Measurements from ENCODE around the gene COX4I2. TPM values are rescaled to one million over a fixed set of nuclear protein-coding genes. Genes with fewer than 3 reads are reported as not detected.
"Not testable (repeated sequence)": the region's sequence is repeated elsewhere in the genome, so short reads cannot be mapped to it uniquely, and the experiment has no call there.

The COX4I2 gene
- total RNA-seq, 1 donor from 2014 or later: not detected

DNA sequence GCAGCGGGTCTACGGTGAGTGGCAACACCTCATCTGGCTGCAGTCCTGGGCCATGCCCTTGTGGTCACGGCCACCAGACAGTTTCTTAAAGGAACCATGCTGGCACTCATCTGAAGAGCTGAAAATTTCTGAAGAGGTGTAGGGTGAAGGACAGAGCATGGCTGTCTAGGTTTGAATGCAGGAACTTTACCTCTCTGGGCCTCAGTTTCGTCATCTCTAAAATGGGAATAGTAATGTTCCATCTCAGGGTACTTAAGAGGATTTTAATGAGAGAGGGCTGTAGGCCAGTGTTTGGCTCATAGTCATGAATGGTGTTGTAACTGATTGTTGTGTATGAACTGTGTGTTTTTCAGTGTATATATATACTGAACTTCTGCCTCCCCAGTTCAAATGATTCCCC is 5.8 kb downstream of the COX4I2 start:
- TF ChIP-seq CTCF (conservative IDR thresholded peaks at IDR 0.05; ENCODE audit: low read depth, low read length): no peak
- no peak overlapping the region for H3K4me3 ChIP-seq (ENCODE audit: low read depth, low read length)
- no peak for DNase-seq (ENCODE audit: low read depth)

GRCh38 chr20:31644701-31645100 is 7.0 kb downstream of the COX4I2 start:
- no peak overlapping the region for H3K4me3 ChIP-seq (ENCODE audit: low read depth, low read length)
- no peak for DNase-seq (ENCODE audit: low read depth)
- TF ChIP-seq CTCF (conservative IDR thresholded peaks at IDR 0.05; ENCODE audit: low read depth, low read length): no peak

DNA sequence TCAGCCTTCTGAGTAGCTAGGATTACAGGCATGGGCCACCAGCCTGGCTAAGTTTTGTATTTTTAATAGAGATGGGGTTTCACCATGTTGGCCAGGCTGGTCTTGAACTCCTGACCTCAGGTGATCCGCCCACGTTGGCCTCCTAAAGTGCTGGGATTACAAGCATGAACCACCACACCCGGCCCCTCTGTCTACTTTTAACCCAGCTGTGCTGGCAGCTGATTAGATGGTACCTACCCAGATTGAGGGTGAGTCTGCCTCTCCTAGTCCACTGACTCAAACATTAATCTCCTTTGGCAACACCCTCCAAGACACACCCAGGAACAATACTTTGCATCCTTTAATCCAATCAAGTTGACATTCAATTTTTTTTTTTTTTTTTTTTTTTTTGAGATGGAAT is 10.4 kb downstream of the COX4I2 start:
- H3K4me3 ChIP-seq (ENCODE audit: low read depth, low read length); DNase-seq (ENCODE audit: low read depth): not testable (repeated sequence)

DNA sequence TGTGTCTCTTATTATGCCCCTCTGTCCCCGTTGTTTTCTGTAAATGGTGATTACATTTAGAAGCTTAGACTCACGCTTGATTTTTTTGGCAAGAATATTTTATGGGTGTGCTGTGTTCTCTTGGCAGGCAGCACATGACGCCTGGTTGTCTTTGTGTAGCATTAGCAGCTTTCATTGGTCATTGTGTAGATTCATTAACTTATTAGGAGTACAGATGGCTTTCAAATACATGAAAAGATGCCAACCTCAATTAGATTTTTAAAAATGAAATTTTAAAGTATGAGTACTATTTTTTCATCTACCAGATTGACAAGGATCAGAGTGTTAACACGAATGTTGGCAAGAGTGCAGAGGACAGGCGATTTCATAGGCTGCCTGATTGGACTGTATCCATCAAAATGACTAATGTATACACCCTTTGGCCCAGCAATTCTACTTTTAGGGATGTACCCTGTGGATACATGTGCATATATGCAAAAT is 15.2 kb downstream of the COX4I2 start:
- DNase-seq (ENCODE audit: low read depth): no peak
- TF ChIP-seq CTCF (conservative IDR thresholded peaks at IDR 0.05; ENCODE audit: low read depth, low read length): no peak
- no peak overlapping the region for H3K4me3 ChIP-seq (ENCODE audit: low read depth, low read length)

- no peak overlapping the region for H3K4me3 ChIP-seq (ENCODE audit: low read depth, low read length)
- TF ChIP-seq CTCF (conservative IDR thresholded peaks at IDR 0.05; ENCODE audit: low read depth, low read length): no peak
- no peak for DNase-seq (ENCODE audit: low read depth)
Measured at GRCh38 chr20:31653561-31653960, 15.8 kb downstream of the COX4I2 start.

- TF ChIP-seq CTCF (conservative IDR thresholded peaks at IDR 0.05; ENCODE audit: low read depth, low read length): no peak
- DNase-seq (ENCODE audit: low read depth): no peak
- H3K4me3 ChIP-seq (ENCODE audit: low read depth, low read length): no peak overlapping the region
Measured at GRCh38 chr20:31654534-31654933, 16.8 kb downstream of the COX4I2 start.

DNA sequence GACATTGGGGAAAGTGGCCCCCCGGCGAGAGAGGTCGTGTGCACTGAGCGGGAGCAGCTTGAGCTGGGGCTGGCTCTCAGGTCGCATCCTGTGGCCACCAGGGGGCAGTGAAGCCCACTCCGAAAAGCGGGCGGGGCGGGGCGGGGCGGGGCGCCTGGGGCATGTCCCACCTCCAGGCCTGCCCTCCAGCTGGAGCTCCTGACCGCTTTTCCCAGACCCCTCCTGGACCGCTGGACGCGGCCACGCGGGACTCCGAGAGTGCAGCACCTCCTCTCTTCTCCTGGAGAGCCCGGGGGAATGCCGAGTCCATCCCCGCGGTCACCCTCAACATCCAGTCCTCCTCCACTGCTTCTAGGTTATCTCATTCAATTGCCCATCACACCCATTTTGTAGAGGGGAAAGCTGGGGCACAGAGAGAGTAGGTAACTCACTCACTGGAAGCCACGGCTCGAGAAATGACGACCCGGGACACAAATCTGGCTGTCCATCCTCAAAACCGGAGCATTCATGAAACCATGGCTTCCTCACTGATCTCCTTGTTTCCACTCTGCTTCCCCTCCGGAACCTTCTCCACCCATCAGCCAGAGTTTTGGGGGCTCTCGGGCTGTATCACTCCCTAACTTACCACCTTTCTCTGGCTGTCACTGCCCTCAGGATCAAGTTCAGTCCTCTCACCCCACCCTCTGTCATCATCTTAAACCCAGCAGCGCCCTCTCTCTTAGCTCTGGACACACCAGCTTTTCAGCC is 24.1 kb downstream of the COX4I2 start:
- no peak for DNase-seq (ENCODE audit: low read depth)
- H3K4me3 ChIP-seq (ENCODE audit: low read depth, low read length): no peak overlapping the region
- TF ChIP-seq CTCF (conservative IDR thresholded peaks at IDR 0.05; ENCODE audit: low read depth, low read length): peak; percentile 61

Data from epithelial cell of proximal tubule (primary cell).